ENCODE results near the gene NCK2.
A peak's percentile ranks its signal among the peaks of the same experiment; 100 is the strongest.

The NCK2 gene

DNA sequence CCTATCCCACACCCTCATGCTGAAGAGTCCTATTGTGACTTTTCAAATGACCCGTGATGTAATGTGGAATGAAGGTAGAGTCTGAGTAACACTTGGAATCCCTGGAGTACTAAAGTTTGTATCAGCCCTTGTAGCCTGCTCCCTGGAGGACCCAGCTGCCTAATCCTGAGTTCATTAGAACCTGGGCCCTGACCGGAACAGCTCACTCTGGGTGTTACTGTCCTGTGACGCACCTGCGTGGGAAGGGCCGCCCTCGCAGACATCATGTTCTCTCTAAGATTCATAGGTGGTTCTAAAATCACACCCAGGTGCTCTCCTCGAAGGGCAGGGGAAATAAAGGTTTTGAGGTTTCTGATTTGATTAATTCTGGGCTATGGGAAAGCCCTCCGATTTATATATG, 62.3 kb downstream of the NCK2 start:
- Mint-ChIP-seq H3K36me3 (ENCODE audit: low read depth) (peaks cover 80% of the 10 kb centered on the region), H3K9me3 (peaks cover 6% of the 10 kb centered on the region), H3K27ac (peak overlapping the region; percentile 82), H3K27me3 (no peaks in the 10 kb centered on the region), H3K4me3 (no peak overlapping the region), H3K4me1 (ENCODE audit: low read depth) (peaks cover 90% of the 10 kb centered on the region)
- peak; percentile 67 for DNase-seq

DNA sequence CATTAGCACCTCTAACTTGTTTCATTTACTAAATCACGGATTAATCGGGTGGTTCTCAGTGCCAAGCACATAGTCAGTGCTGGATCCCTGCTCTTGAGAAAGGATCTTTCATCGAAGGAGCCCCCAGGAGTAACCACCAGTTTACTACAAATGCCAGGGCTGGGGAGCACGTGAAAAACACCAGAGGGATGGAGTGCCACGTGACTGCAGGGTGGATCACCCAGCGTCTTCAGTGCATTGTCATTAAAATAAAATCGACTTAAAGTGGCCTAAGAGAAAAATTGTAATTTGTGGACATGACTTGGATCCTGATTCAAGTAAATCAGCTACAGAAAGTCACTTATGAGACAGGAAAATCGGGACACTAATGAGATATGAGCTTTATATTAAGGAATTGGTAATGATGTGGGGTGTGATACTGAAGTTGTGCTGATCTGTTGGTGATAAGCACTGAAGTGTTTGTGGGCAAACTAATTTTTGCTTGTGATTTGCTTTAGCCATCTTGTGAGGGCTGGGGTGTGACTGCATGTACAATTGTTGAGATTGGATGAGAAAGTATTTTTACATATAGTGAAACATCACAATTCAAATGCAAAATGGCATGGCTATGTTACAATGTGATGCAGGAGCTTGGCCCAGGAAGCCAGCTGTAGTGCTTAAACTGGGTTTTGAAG, 63.8 kb downstream of the NCK2 start:
- peak overlapping the region; percentile 89 for H3K27ac Mint-ChIP-seq
- H3K4me3 Mint-ChIP-seq = peak overlapping the region; percentile 18
- no peaks in the 10 kb centered on the region for H3K27me3 Mint-ChIP-seq
- DNase-seq = no peak
- H3K9me3 Mint-ChIP-seq = peaks cover 6% of the 10 kb centered on the region
- H3K36me3 Mint-ChIP-seq (ENCODE audit: low read depth) = peaks cover 82% of the 10 kb centered on the region
- H3K4me1 Mint-ChIP-seq (ENCODE audit: low read depth) = peaks cover 90% of the 10 kb centered on the region

DNA sequence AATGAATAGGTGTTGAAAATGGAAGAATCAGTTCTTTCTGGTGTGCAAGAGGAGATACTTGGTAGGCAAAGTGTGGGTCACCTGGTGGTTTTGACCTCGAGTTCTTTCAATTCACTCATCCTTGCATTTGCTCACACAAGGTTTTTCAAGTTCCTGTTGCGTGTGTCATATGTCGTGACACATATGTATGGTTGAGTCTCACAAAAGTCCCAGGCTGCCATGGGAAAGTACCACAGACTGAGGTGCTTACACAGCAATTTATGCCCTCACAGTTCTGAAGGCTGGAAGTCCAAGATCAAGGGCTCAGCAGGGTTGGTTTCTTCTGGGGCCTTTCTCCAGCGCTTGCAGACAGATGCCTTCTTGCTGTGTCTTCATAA, 64.4 kb downstream of the NCK2 start:
- peak; percentile 59 for DNase-seq
- H3K36me3 Mint-ChIP-seq (ENCODE audit: low read depth) = peaks cover 80% of the 10 kb centered on the region
- peak overlapping the region; percentile 18 for H3K4me3 Mint-ChIP-seq
- peaks cover 90% of the 10 kb centered on the region for H3K4me1 Mint-ChIP-seq (ENCODE audit: low read depth)
- no peaks in the 10 kb centered on the region for H3K27me3 Mint-ChIP-seq
- H3K9me3 Mint-ChIP-seq = peaks cover 6% of the 10 kb centered on the region
- peak overlapping the region; percentile 89 for H3K27ac Mint-ChIP-seq

DNA sequence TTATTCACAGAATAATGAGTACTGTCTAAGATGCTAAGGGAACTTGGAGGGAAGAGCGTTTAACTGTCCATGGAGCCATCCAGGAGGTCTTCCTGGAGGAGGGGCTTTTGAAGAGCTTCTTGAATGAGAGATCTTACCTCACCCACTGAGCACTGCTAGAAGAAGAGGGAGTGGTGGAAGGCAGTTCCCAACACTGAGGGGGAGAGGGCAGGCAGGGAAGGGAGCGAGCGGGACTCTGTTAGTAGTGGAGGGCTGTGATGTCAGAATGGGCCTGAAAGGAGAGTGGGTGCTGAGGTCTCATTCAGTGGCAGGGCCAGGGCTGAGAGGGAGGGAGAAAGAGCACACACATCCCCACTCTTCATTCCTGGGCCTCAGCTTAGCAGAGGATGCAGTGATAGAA, 65.0 kb downstream of the NCK2 start:
- peak overlapping the region; percentile 15 for H3K4me3 Mint-ChIP-seq
- H3K27me3 Mint-ChIP-seq = no peaks in the 10 kb centered on the region
- H3K27ac Mint-ChIP-seq = peak overlapping the region; percentile 89
- H3K4me1 Mint-ChIP-seq (ENCODE audit: low read depth) = peaks cover 90% of the 10 kb centered on the region
- H3K9me3 Mint-ChIP-seq = peaks cover 6% of the 10 kb centered on the region
- no peak for DNase-seq
- peaks cover 81% of the 10 kb centered on the region for H3K36me3 Mint-ChIP-seq (ENCODE audit: low read depth)

DNA sequence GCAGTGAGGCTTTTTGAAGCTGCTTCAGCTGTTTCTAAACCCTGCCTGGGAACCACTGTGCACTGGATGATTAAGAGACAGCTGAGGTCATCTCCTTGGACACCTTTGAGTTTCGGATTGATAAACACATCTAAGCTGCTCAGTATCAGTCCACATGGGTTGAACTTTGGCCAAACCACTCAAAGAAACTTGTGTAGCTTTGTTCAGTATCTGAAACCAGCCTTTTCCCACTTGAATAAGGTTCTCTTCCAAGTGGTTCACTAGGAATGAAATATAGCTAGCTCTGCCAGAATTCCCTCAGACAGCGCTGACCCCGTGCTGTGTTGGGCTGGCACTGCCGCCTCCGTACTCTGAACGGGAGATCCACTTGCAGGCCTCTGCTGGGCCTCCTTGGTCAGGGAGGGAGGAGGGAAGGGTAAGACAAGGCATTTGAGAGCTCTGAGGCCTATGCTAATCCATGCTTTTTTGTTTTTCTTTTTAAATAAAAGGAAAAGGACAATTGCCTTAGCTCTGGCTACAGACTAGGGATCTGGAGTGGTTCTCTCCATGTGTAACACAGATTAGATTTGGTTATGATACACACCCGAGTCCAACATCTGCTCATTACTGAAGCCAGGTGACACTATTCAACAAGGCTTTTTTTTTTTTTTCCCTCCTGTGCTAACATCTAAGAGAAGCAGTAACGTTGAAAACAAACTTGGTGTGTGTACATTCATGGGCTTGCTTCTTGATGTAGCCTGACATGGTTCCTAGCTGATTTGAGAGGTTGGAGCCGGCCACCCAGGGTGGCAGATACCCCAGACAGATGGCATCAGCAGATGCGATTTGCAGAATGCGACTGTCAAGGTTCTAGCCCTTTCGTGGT, 67.7 kb downstream of the NCK2 start:
- Mint-ChIP-seq H3K27me3 (no peaks in the 10 kb centered on the region), H3K9me3 (peaks cover 6% of the 10 kb centered on the region), H3K4me3 (no peak overlapping the region), H3K4me1 (ENCODE audit: low read depth) (peaks cover 92% of the 10 kb centered on the region), H3K36me3 (ENCODE audit: low read depth) (peaks cover 85% of the 10 kb centered on the region), H3K27ac (peak overlapping the region; percentile 82)
- DNase-seq = no peak

DNA sequence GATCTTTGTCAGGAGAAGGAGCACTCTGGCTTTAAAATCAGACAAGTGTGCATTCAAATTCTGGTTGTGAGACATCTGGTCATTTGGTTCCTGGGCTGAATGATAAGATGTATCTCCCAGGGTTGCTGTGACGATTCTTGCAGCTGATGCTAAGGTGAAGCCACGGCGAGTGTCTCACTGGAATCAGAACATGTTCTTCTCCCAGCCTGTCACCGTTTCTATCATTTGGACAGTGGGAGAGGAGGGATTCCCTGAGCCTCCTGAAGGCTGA, 68.3 kb downstream of the NCK2 start:
- H3K4me3 Mint-ChIP-seq = no peak overlapping the region
- no peaks in the 10 kb centered on the region for H3K27me3 Mint-ChIP-seq
- peaks cover 89% of the 10 kb centered on the region for H3K36me3 Mint-ChIP-seq (ENCODE audit: low read depth)
- DNase-seq = no peak
- H3K9me3 Mint-ChIP-seq = peaks cover 6% of the 10 kb centered on the region
- H3K4me1 Mint-ChIP-seq (ENCODE audit: low read depth) = peaks cover 91% of the 10 kb centered on the region
- H3K27ac Mint-ChIP-seq = peak overlapping the region; percentile 82

DNA sequence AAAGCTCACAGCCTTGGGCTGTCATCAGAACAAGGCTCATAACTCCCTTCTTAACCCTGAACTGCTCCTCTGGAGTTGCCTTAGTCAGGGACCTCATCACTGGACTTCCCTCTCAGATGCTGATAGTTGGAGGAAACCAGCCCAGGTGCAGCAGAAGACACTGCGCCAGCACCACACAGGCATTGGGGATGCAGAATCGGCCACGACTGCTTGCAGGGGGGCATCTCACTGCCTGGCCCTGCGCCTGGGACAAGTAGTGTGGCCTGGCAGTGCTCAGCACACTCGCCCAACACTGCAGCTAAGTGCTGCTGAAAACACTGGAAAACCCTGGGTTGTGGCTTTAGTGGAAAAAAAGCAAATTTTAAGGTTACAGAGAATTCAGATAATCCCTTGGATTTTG, 68.7 kb downstream of the NCK2 start:
- H3K4me1 Mint-ChIP-seq (ENCODE audit: low read depth) = peaks cover 88% of the 10 kb centered on the region
- H3K4me3 Mint-ChIP-seq = no peak overlapping the region
- no peak for DNase-seq

DNA sequence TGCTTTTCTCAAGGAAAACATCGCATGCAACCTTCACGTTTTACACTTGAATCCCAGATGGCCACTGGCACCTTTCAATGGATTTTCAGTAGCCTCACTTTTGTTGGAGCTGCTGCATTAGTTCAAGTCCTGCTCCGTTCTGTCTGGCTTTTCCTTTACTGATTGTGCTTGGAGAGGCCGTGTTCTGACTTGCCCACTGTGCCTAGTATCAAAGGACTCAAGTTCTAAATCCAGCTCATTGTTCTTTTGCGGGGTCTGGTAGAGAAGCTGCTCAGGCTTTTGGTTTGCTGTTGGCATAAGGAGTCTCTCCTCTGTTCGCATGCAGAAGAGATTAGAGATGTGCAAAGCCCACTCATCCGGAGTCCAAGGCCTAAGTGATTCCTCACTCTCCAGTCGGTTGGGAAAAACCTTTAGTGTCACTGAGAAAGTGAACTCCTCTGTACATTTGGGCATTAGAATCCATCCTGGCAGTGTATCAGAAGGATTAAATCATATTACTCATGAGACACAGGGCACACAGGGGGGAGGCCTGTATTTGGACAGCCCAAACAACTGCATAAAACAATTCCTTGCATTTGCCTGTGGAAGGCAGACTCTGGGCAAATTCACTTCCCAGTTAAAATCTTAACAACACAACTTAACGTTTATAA, 69.7 kb downstream of the NCK2 start:
- no peak for DNase-seq
- H3K36me3 Mint-ChIP-seq (ENCODE audit: low read depth) = peaks cover 84% of the 10 kb centered on the region
- peaks cover 88% of the 10 kb centered on the region for H3K4me1 Mint-ChIP-seq (ENCODE audit: low read depth)
- no peak overlapping the region for H3K4me3 Mint-ChIP-seq
- H3K27ac Mint-ChIP-seq = peak overlapping the region; percentile 35
- no peaks in the 10 kb centered on the region for H3K27me3 Mint-ChIP-seq
- H3K9me3 Mint-ChIP-seq = peaks cover 4% of the 10 kb centered on the region

More for the DNA sequence above, 68.7 kb downstream of the NCK2 start:
- no peaks in the 10 kb centered on the region for H3K27me3 Mint-ChIP-seq
- H3K9me3 Mint-ChIP-seq = peaks cover 6% of the 10 kb centered on the region
- H3K27ac Mint-ChIP-seq = peak overlapping the region; percentile 82
- peaks cover 85% of the 10 kb centered on the region for H3K36me3 Mint-ChIP-seq (ENCODE audit: low read depth)

DNA sequence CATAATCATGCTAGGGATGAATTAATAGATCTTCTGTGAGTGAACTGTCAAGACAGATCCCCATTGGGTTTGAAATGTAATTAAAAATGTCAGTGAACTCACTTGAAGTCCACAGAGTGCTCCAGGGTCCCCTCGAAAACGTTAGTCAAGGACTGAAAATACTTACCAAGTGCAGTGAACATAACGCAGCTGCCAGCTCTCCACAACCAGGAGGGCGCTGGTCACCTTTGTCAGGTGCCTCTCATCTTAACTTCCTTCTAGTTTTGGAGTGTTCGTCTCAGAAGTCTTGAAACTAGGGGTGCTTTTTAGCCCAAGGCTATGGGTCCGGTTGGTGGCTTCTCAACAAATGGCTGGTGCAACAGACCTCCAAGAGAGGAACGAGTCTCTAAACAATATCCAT, 70.7 kb downstream of the NCK2 start:
- peaks cover 88% of the 10 kb centered on the region for H3K4me1 Mint-ChIP-seq (ENCODE audit: low read depth)
- no peak overlapping the region for H3K4me3 Mint-ChIP-seq
- H3K9me3 Mint-ChIP-seq = no peaks in the 10 kb centered on the region
- peak overlapping the region; percentile 74 for H3K27ac Mint-ChIP-seq
- H3K27me3 Mint-ChIP-seq = no peaks in the 10 kb centered on the region
- DNase-seq = no peak
- peaks cover 84% of the 10 kb centered on the region for H3K36me3 Mint-ChIP-seq (ENCODE audit: low read depth)

DNA sequence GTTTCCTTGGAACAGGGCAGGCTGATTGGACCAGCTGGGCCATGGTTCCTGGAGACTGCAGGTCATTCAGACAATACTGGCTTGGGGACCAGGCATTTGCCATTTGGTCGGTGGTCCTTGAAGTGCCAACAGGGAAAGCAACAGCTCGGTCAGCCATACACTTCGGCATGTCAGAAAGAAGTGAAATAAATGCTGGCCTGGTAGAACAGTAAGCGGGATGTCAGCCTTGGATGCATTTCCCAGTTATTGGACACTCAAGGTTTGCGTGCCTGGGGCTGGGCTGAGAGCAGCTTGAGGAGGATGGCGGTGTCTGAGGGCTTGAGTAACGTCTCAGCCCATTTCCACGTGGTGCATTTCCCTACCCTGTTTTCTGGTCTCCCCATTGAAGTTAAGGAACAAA, 75.4 kb downstream of the NCK2 start:
- peaks cover 91% of the 10 kb centered on the region for H3K4me1 Mint-ChIP-seq (ENCODE audit: low read depth)
- no peak overlapping the region for H3K4me3 Mint-ChIP-seq
- no peak for DNase-seq
- H3K36me3 Mint-ChIP-seq (ENCODE audit: low read depth) = peaks cover 89% of the 10 kb centered on the region
- H3K9me3 Mint-ChIP-seq = peaks cover 2% of the 10 kb centered on the region
- peak overlapping the region; percentile 86 for H3K27ac Mint-ChIP-seq
- H3K27me3 Mint-ChIP-seq = no peaks in the 10 kb centered on the region

DNA sequence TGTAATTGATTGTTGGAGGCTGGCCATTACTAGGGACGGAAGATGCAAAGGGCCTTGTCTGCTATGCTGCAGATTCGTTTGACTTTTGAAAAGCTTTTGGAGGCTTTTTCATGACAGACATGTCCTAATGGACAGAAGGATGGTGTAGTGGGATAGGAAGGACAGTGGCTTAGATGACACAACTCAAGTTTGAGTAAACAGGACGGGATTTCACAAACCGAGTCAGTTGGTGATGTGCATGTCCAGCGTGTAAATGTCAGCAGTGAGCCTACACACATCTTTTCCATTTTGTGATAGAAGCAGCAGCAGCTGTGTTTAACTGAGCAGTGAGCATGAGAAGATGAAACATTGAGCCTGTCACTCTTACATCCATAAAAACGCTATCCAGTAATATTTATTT, 76.0 kb downstream of the NCK2 start:
- no peak for DNase-seq
- H3K27me3 Mint-ChIP-seq = no peaks in the 10 kb centered on the region
- H3K36me3 Mint-ChIP-seq (ENCODE audit: low read depth) = peaks cover 89% of the 10 kb centered on the region
- peak overlapping the region; percentile 86 for H3K27ac Mint-ChIP-seq
- peaks cover 4% of the 10 kb centered on the region for H3K9me3 Mint-ChIP-seq
- no peak overlapping the region for H3K4me3 Mint-ChIP-seq
- H3K4me1 Mint-ChIP-seq (ENCODE audit: low read depth) = peaks cover 89% of the 10 kb centered on the region

DNA sequence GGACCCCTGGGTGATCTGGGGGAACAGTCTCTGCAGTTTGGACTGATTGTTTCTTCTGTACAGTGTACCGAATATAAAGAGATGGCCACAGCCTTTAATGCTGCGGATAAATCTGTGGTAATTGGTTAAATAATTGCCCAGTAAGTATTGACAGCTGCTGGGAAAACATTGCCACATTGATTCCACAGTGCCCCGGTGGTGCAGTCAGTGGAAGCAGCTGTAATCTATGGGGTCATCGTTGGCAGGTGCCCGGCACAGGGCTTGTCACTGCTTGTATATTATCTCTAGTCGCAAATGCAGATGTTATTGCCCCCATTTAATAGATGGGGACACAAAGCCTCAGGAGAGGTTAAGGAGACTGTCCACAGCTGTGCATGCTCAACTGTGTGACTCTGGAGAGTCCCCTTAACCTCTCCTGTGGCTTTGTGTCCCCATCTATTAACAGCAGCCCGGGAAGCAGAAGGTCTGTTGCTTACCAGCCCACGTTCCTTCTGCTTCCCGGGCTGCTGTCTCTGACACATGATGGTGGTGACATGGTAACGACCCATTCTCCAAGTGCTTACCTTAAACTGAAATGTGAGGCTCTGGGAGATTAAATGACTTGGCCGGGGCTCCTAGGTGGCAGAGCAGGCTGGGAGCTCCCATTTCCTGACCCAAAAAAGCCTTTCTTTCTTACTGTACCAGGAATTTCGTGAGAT, 76.9 kb downstream of the NCK2 start:
- H3K27ac Mint-ChIP-seq = peak overlapping the region; percentile 90
- no peaks in the 10 kb centered on the region for H3K27me3 Mint-ChIP-seq
- H3K4me1 Mint-ChIP-seq (ENCODE audit: low read depth) = peaks cover 86% of the 10 kb centered on the region
- H3K9me3 Mint-ChIP-seq = peaks cover 7% of the 10 kb centered on the region
- peak overlapping the region; percentile 23 for H3K4me3 Mint-ChIP-seq
- peaks cover 89% of the 10 kb centered on the region for H3K36me3 Mint-ChIP-seq (ENCODE audit: low read depth)
- no peak for DNase-seq

DNA sequence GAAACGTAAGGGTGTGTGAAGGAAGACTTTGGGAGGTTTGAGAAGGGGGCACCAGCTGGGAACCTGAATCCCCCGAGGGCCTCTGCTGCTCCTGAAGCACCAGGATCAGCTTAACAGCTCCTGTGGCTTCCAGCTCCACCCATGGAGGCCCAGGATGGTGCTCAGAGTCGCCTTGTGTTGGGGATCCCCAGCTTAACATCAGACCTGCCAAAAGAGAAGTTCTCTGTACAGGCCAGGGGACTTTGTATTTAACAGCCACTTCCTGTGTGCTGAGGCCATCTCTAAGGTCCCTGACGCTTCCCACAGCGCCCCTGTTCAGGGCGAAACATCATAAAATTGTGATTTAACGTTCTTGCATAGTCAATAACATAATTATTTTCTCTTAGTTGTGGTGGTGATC, 77.5 kb downstream of the NCK2 start:
- H3K27me3 Mint-ChIP-seq = no peaks in the 10 kb centered on the region
- peak overlapping the region; percentile 23 for H3K4me3 Mint-ChIP-seq
- peaks cover 82% of the 10 kb centered on the region for H3K4me1 Mint-ChIP-seq (ENCODE audit: low read depth)
- DNase-seq = no peak
- peaks cover 88% of the 10 kb centered on the region for H3K36me3 Mint-ChIP-seq (ENCODE audit: low read depth)
- peak overlapping the region; percentile 90 for H3K27ac Mint-ChIP-seq
- H3K9me3 Mint-ChIP-seq = peaks cover 7% of the 10 kb centered on the region

DNA sequence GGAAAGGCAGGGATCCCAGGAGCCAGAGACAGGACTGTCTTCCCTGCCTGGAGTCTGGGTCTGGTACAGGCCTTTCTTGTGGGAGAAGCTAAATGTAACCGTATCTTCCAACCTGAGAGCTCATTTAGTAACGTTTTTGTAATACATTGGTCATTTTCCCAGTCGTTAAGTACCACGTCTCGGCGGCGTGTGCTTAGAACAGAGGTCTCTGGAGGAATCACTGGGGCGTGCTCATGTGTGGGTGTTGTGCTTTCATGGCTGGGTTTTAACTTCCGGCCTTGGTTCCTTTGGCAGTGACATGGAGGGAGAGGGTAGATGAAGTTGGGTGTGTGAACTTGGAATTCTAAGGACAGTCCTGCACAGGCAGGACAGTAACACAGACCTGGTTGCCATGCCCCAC, 79.7 kb downstream of the NCK2 start:
- Mint-ChIP-seq H3K4me3 (no peak overlapping the region), H3K4me1 (ENCODE audit: low read depth) (peaks cover 89% of the 10 kb centered on the region), H3K36me3 (ENCODE audit: low read depth) (peaks cover 91% of the 10 kb centered on the region)

More for the DNA sequence above, 79.7 kb downstream of the NCK2 start:
- peaks cover 7% of the 10 kb centered on the region for H3K9me3 Mint-ChIP-seq
- H3K27ac Mint-ChIP-seq = peak overlapping the region; percentile 82
- DNase-seq = no peak
- H3K27me3 Mint-ChIP-seq = no peaks in the 10 kb centered on the region
